ENCODE measurements around the gene CDC16.
"Not testable (repeated sequence)": the region's sequence is repeated elsewhere in the genome, so short reads cannot be mapped to it uniquely, and the experiment has no call there.

CDC16 gene

GRCh38 chr13:114263578-114263977 is 28.9 kb downstream of the CDC16 start:
- no peak overlapping the region for H3K27ac ChIP-seq
- TF ChIP-seq CTCF (conservative IDR thresholded peaks at IDR 0.05) (no peak), ZFX (IDR thresholded peaks at IDR 0.05) (no peak)

- not testable (repeated sequence) for H3K27ac ChIP-seq
Measured at GRCh38 chr13:114264313-114264712, 29.6 kb downstream of the CDC16 start.

GRCh38 chr13:114264886-114265611 is 30.4 kb downstream of the CDC16 start:
- H3K27ac ChIP-seq, result no peak overlapping the region
- no peak for TF ChIP-seq ZFX (IDR thresholded peaks at IDR 0.05)
- no peak for TF ChIP-seq CTCF (conservative IDR thresholded peaks at IDR 0.05)

- H3K27ac ChIP-seq, result no peak overlapping the region
- TF ChIP-seq CTCF (conservative IDR thresholded peaks at IDR 0.05), result no peak
- TF ChIP-seq ZFX (IDR thresholded peaks at IDR 0.05), result no peak
Measured at GRCh38 chr13:114266241-114266640, 31.5 kb downstream of the CDC16 start.

GRCh38 chr13:114268344-114269280 is 33.9 kb downstream of the CDC16 start:
- TF ChIP-seq ZFX (IDR thresholded peaks at IDR 0.05), result no peak
- TF ChIP-seq CTCF (conservative IDR thresholded peaks at IDR 0.05), result no peak
- H3K27ac ChIP-seq, result no peak overlapping the region

- H3K27ac ChIP-seq, result no peak overlapping the region
- no peak for TF ChIP-seq CTCF (conservative IDR thresholded peaks at IDR 0.05)
- TF ChIP-seq ZFX (IDR thresholded peaks at IDR 0.05), result no peak
Measured at GRCh38 chr13:114269281-114269770, 34.6 kb downstream of the CDC16 start.

- H3K27ac ChIP-seq, result no peak overlapping the region
- TF ChIP-seq CTCF (conservative IDR thresholded peaks at IDR 0.05) (no peak), ZFX (IDR thresholded peaks at IDR 0.05) (no peak)
Measured at GRCh38 chr13:114272977-114273376, 38.3 kb downstream of the CDC16 start.
